Pancreas (tissue), 10 donors: ENCODE measurements around the gene TXNL1. TPM values are rescaled to one million over a fixed set of nuclear protein-coding genes. Genes with fewer than 3 reads are reported as not detected.

Experiments used
- ATAC-seq, 4 donors: fragments of 200-7000 bp; cut with Tn5 transposase; one replicate each; pipeline versions ENCODE4 v1.8.0 to v1.9.1; 2020; ENCODE audit warnings: mild to moderate bottlenecking in 4 of 4, moderate library complexity in 4 of 4
- DNase-seq, 6 donors: peaks; one replicate each; pipeline ENCODE4 v3.0.0-alpha.2; 2020
- FAIRE-seq: peaks from 2 replicates; lab custom pipeline; 2012; peaks lifted over from hg19 to GRCh38; lab: Jason Lieb, UNC
- H3K27ac ChIP-seq, 4 donors: fragments of 200-600 bp; sonication (generic); 1 replicate in 3 of 4; 2 replicates in 1 of 4; pipeline versions ENCODE4 v1.5.0 to v1.8.0; 2020
- H3K27me3 ChIP-seq, 4 donors: fragments of 200-600 bp; one replicate each; pipeline ENCODE4 v1.8.0; 2021
- H3K36me3 ChIP-seq, 3 donors: fragments of 200-600 bp; sonication (generic) in 1 of 3; one replicate each; pipeline versions ENCODE4 v1.5.0 to v1.8.0; 2020 to 2021
- H3K4me1 ChIP-seq, 3 donors: fragments of 200-600 bp; one replicate each; pipeline ENCODE4 v1.8.0; 2021
- H3K4me3 ChIP-seq, 4 donors: fragments of 200-600 bp; sonication (generic) in 2 of 4; one replicate each; pipeline versions ENCODE4 v1.5.0 to v1.8.0; 2020 to 2021
- H3K9me3 ChIP-seq, 4 donors: fragments of 200-600 bp; one replicate each; pipeline ENCODE4 v1.8.0; 2021
- CTCF ChIP-seq, 4 donors: fragments of 200-600 bp; sonication (generic) in 3 of 4; IDR thresholded peaks; one replicate each; pipeline versions ENCODE4 v1.5.0 to v1.8.0; 2021; ENCODE audit warnings: antibody characterized with exemption in 4 of 4
- WGBS, 2 donors: extraction: QIAGEN DNeasy Blood & Tissue Kit; methylation state at CpG; one replicate each; pipeline ENCODE4 v1.1.7; 2013; 5-methylcytosine and 5-hydroxymethylcytosine counted together
- intact Hi-C, 3 donors: fragments of 100-400 bp; cut with DNase I; formaldehyde crosslinking; loops; one replicate each; pipeline versions ENCODE4 v1.11.1 to v1.14.2; 2022
- polyA plus RNA-seq, 2 donors: library from polyadenylated mRNA; stranded (reverse); fragments of 200-250 nt; gene quantifications; one replicate each; pipeline ENCODE4 v1.2.3, GENCODE V29; 2013
- total RNA-seq, 6 donors: library from RNA; stranded (reverse); fragmentation: NEBNext Ultra II Directional in 4 of 6; extraction: Animal tissue kit (Norgen Biotek cat#: 25700) in 4 of 6; gene quantifications; one replicate each; pipeline versions ENCODE4 v1.2.1 to v1.2.4, GENCODE V29; 2021 to 2023
- donor health status: healthy with polysubstance abuse.
- donor health status: DM: no; HTN: no; CAD: no; lungs with moderate emphysema.
- donor health status: DM: no; HTN: no; CAD: no.
- donor health status: control.
- donor health status: control.
- donor health status: Bipolar disorder and iron deficiency.
- donor health status: DM: yes; HTN: yes; CAD: no.
- donor health status: DM: no; HTN: no; CAD: no.
- donor health status: DM: no; HTN: no; CAD: no.
- donor health status: DM: yes; HTN: yes; CAD: no.

TXNL1 gene
- total and polyA plus RNA-seq, 8 donors, result 33.0 to 46.5 (median 36.3) TPM

- no peak overlapping the region for H3K4me3 ChIP-seq
- H3K9me3 ChIP-seq, result no peaks in the 10 kb centered on the region
- FAIRE-seq, result no peak
- no peaks in the 10 kb centered on the region for H3K36me3 ChIP-seq
- no peak for TF ChIP-seq CTCF (IDR thresholded peaks at IDR 0.05)
- peaks cover 0 to 8% (median 3%) of the 10 kb centered on the region in 3 donors for H3K4me1 ChIP-seq
- no peak for DNase-seq
- intact Hi-C loops, result no loop called here
- 76 to 79% methylated on average over 3 of the region's 3 CpGs for WGBS, 2 donors
- H3K27ac ChIP-seq, result no peak overlapping the region
- ATAC-seq, result no peak
- no peaks in the 10 kb centered on the region for H3K27me3 ChIP-seq
These were observed 34.6 kb upstream of the TXNL1 start for GRCh38 chr18:56672981-56673380.

- WGBS, 2 donors, result 79 to 84% methylated on average over 8 of the region's 8 CpGs
- H3K27ac ChIP-seq, result no peak overlapping the region
- H3K27me3 ChIP-seq, result no peaks in the 10 kb centered on the region
- DNase-seq (no peak), ATAC-seq (no peak), FAIRE-seq (no peak)
- intact Hi-C loops, result no loop called here
- TF ChIP-seq CTCF (IDR thresholded peaks at IDR 0.05), result no peak
- no peaks in the 10 kb centered on the region for H3K9me3 ChIP-seq
- no peaks in the 10 kb centered on the region for H3K36me3 ChIP-seq
- peaks cover 0 to 8% (median 3%) of the 10 kb centered on the region in 3 donors for H3K4me1 ChIP-seq
- no peak overlapping the region for H3K4me3 ChIP-seq
These were observed 34.0 kb upstream of the TXNL1 start for GRCh38 chr18:56672391-56672790.

- Histone ChIP-seq H3K27ac (no peak overlapping the region), H3K4me3 (no peak overlapping the region), H3K27me3 (no peaks in the 10 kb centered on the region), H3K36me3 (no peaks in the 10 kb centered on the region), H3K4me1 (no peaks in the 10 kb centered on the region), H3K9me3 (no peaks in the 10 kb centered on the region)
- DNase-seq (no peak), FAIRE-seq (no peak), ATAC-seq (peak in 3 of 4 donors; percentile 38 to 63 (median 63))
- no peak for TF ChIP-seq CTCF (IDR thresholded peaks at IDR 0.05)
- intact Hi-C loops, result no loop called here
- 33 to 43% methylated on average over 2 of the region's 2 CpGs for WGBS, 2 donors
These were observed 24.5 kb upstream of the TXNL1 start for GRCh38 chr18:56662902-56663301.

GRCh38 chr18:56662502-56662901, 24.1 kb upstream of the TXNL1 start:
- no peak overlapping the region for H3K27ac ChIP-seq
- 48 to 61% methylated on average over 5 of the region's 5 CpGs for WGBS, 2 donors
- no peaks in the 10 kb centered on the region for H3K36me3 ChIP-seq
- H3K4me1 ChIP-seq, result no peaks in the 10 kb centered on the region
- FAIRE-seq (no peak), DNase-seq (no peak), ATAC-seq (no peak)
- H3K27me3 ChIP-seq, result no peaks in the 10 kb centered on the region
- intact Hi-C loops, result no loop called here
- H3K9me3 ChIP-seq, result no peaks in the 10 kb centered on the region
- no peak overlapping the region for H3K4me3 ChIP-seq
- TF ChIP-seq CTCF (IDR thresholded peaks at IDR 0.05), result no peak

GRCh38 chr18:56662063-56662408, 23.6 kb upstream of the TXNL1 start:
- H3K4me1 ChIP-seq, result no peaks in the 10 kb centered on the region
- H3K27me3 ChIP-seq, result no peaks in the 10 kb centered on the region
- DNase-seq (no peak), FAIRE-seq (no peak), ATAC-seq (peak in 1 of 4 donors; percentile 30)
- no peak overlapping the region for H3K4me3 ChIP-seq
- 20 to 28% methylated on average over 4 of the region's 4 CpGs for WGBS, 2 donors
- H3K9me3 ChIP-seq, result no peaks in the 10 kb centered on the region
- H3K27ac ChIP-seq, result no peak overlapping the region
- intact Hi-C loops, result no loop called here
- H3K36me3 ChIP-seq, result no peaks in the 10 kb centered on the region
- no peak for TF ChIP-seq CTCF (IDR thresholded peaks at IDR 0.05)
